ENCODE data around the gene ADCY10.
"Not testable (repeated sequence)": the region's sequence is repeated elsewhere in the genome, so short reads cannot be mapped to it uniquely, and the experiment has no call there.

The ADCY10 gene

DNA sequence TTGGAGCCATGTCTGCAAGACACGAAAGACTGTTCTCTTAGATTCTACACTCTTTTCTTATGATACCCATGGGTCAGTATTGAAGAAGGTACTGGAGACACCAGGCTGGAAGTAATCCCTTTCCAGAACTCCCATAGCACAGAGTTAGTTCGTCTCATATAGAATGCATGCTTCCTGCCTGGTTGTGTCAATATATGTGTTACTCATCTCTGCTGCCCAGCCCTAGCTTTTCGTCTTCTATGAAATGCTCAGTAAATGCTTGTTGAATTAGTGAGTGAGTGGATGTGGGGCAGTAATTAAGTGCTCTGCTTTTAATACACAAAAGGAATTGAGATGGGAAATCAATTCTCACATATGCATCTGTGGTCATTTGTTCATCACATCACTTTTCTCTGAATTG, 32.1 kb downstream of the ADCY10 start:
- Mint-ChIP-seq H3K27me3 (ENCODE audit: low read depth) (peaks cover 5% of the 10 kb centered on the region), H3K4me3 (no peak overlapping the region), H3K9me3 (peaks cover 14% of the 10 kb centered on the region), H3K4me1 (ENCODE audit: low read depth) (no peaks in the 10 kb centered on the region), H3K36me3 (ENCODE audit: low read depth) (no peaks in the 10 kb centered on the region), H3K27ac (no peak overlapping the region)

DNA sequence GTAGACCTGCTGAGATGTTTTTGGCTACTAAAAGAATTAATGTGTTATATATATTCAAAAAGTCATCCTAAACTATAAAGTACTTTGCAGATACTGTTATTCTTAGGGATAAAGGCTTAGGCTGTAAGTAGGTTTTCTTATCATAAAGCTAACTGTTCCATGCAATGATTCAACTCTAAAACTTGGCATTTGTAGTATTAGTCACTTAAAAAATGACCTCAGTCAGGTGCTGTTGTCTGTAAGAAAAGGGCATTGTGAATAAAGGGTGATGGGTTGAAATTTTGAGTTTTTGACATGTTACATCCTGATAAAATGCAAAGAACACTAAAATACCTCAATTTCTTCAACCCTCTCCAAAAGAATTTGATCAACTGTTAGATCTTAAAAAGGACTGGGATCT, 32.9 kb downstream of the ADCY10 start:
- no peaks in the 10 kb centered on the region for H3K36me3 Mint-ChIP-seq (ENCODE audit: low read depth)
- peaks cover 5% of the 10 kb centered on the region for H3K27me3 Mint-ChIP-seq (ENCODE audit: low read depth)
- H3K27ac Mint-ChIP-seq = no peak overlapping the region
- H3K9me3 Mint-ChIP-seq = peaks cover 8% of the 10 kb centered on the region
- no peaks in the 10 kb centered on the region for H3K4me1 Mint-ChIP-seq (ENCODE audit: low read depth)
- H3K4me3 Mint-ChIP-seq = no peak overlapping the region

DNA sequence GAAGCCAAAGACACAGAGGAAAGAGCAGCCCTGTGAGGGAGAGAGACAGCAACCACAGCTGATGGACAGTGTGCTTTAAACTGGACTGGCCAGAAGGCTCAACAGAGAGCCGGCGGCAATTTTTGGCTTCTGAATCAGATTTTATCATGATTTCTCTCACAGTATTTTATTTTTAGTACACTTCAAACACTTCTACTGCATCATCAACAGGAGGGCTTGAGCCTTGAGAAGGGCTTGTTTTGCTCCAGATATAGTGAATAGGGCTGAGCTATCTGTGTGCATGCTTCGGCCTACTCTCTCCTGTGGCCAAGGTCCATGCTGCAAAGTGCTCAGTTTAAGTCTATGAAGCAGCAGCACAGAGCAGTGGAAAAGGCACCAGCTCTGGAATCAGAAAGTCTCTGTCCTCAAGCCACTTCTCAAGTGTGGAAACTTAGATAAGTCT, 33.3 kb downstream of the ADCY10 start:
- Mint-ChIP-seq H3K4me3 (no peak overlapping the region), H3K9me3 (peaks cover 6% of the 10 kb centered on the region), H3K36me3 (ENCODE audit: low read depth) (no peaks in the 10 kb centered on the region), H3K27me3 (ENCODE audit: low read depth) (peaks cover 5% of the 10 kb centered on the region), H3K4me1 (ENCODE audit: low read depth) (no peaks in the 10 kb centered on the region), H3K27ac (no peak overlapping the region)

DNA sequence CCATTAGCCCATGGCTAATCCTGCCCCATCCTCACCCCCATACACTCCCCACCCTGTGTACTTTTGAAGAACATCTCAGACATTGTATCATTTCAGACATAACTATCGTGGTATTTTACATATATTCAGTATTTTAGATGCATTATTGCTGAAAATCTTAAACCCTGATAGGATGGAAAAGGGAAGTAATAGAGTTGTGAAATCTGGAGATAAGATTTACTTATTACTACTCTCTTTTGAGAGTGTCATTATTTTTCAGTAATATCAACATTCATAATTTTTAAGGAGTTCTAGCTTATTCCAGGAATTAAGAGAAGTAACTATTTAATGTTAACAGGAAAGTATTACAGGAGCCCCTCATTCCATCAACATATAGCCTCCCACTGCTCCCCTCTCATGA, 34.4 kb downstream of the ADCY10 start:
- Mint-ChIP-seq H3K4me1 (ENCODE audit: low read depth) (no peaks in the 10 kb centered on the region), H3K27ac (no peak overlapping the region), H3K36me3 (ENCODE audit: low read depth) (no peaks in the 10 kb centered on the region), H3K4me3 (no peak overlapping the region), H3K9me3 (no peaks in the 10 kb centered on the region), H3K27me3 (ENCODE audit: low read depth) (no peaks in the 10 kb centered on the region)

DNA sequence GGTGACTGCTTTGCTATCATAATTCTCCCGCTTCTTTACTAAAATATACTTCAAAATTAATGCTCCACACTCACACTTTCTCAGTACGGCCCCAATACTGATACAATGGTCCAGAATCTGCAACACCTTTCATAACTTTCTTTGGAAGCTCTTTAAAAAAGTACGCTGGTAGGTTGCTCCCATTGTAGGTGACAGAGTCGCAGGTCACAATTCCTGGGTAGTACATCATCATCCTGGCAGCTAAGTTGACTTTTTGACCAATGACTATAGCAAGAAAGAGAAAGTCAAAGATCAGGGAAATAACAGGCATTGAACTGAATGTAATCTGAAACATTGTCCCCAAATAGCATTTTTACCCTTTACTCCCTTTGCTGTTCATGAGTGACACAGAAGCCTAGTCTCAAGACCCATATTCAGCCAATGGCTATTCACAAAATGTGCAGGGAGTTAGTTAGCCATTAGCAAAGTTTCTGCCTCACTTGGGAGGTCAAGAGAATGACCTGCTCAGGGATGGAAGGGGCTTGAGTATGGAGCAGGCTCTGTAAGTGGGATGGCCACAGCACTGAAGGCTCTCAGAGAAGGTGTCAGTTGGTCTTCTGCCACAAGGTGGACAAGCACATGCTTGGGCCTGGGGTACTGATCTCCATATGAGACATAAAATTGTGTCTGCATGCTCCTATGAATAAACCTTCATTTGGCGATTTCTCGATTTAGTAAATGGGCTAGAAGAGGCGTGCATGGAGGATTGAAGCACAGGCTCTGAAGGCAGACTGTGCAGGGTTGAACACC, 35.4 kb downstream of the ADCY10 start:
- H3K4me3 Mint-ChIP-seq = no peak overlapping the region
- no peaks in the 10 kb centered on the region for H3K36me3 Mint-ChIP-seq (ENCODE audit: low read depth)
- H3K9me3 Mint-ChIP-seq = no peaks in the 10 kb centered on the region
- H3K27ac Mint-ChIP-seq = no peak overlapping the region
- no peaks in the 10 kb centered on the region for H3K4me1 Mint-ChIP-seq (ENCODE audit: low read depth)
- no peaks in the 10 kb centered on the region for H3K27me3 Mint-ChIP-seq (ENCODE audit: low read depth)

DNA sequence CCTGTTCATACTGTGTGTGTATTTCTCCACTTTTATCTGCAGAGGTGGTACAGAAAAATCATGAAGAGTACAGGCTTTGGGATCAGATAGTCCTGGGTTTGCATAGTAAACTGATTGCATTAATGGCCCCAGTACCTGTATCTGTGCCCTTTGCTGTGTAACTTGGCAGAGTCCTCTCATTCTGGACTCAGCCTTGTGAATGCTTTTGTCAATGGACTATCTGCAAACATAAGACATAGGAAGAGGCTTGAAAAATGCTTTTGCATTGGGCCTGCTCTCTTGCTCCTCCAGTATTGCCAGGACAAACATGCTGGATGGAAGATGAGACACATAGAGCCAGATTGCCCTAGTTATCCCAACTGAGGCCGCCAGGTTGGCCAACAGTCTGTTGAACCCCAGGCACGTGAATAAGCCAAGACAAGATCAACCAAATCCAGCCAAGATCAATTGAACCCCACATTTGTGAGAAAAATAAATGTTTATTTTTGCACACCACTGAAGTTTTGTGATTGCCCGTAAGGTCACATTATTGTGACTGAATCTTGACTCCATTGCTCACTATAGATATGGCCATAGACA, 37.2 kb downstream of the ADCY10 start:
- Mint-ChIP-seq H3K27me3 (ENCODE audit: low read depth) (no peaks in the 10 kb centered on the region), H3K27ac (no peak overlapping the region), H3K36me3 (ENCODE audit: low read depth) (no peaks in the 10 kb centered on the region), H3K4me3 (no peak overlapping the region), H3K4me1 (ENCODE audit: low read depth) (no peaks in the 10 kb centered on the region), H3K9me3 (no peaks in the 10 kb centered on the region)

DNA sequence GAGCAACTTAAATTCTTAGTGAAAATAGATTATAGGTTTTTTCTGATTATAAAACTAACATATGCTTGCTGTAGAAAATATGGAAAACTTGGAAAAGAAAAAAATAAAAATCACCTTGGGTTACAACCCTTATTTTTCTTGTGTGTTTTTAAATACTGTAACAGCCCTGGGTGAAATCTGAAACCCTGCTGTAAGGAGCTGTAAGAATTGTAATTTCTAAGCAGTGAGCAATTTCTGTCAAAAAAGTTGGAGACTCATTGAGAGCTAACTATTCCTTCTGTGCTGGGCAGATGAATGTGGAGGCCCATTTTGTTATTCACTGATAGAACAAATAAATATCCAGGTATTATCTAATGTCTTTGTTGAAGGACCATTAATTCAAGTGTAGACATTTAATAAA, 42.6 kb downstream of the ADCY10 start:
- Mint-ChIP-seq H3K4me3 (no peak overlapping the region), H3K36me3 (ENCODE audit: low read depth) (no peaks in the 10 kb centered on the region), H3K27ac (no peak overlapping the region), H3K27me3 (ENCODE audit: low read depth) (peaks cover 5% of the 10 kb centered on the region), H3K9me3 (no peaks in the 10 kb centered on the region), H3K4me1 (ENCODE audit: low read depth) (no peaks in the 10 kb centered on the region)

DNA sequence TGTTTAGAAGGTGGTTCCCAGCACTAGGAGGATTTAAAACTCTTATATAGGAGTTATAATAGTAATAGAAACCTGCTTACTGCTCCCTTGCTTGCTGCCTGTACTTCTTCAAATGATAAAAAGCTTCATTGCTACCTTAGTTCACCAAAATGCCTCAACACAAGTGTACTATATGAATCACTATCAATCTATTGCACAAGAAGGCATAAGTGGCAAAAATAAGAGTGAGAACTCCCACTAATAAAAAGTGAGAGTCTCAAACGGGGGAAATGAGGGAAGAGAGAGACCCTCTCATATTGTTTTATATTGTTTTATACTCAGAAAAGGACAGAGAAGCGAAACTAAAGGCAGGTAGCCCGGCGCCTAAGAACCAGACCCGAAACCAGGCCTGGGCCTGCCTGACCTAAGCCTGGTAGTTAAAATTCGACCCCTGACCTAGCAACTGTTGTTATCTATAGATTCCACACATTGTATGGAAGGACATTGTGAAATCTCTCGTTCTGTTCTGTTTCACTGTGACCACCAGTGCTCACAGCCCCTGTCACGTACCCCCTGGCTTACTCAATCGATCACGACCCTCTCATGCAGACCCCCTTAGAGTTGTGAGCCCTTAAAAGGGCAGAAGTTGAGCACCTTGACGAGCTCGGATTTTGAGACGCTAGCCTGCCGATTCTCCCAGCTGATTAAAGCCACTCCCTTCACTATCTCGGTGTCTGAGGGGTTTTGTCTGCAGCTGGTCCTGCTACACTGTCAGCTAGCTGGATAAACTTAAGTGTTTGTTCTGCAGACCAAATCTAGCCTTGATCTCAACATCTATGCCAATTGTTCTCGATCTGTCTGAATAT, 44.6 kb downstream of the ADCY10 start:
- H3K9me3 Mint-ChIP-seq; H3K4me3 Mint-ChIP-seq; H3K4me1 Mint-ChIP-seq (ENCODE audit: low read depth); H3K27ac Mint-ChIP-seq; H3K27me3 Mint-ChIP-seq (ENCODE audit: low read depth); H3K36me3 Mint-ChIP-seq (ENCODE audit: low read depth): not testable (repeated sequence)

DNA sequence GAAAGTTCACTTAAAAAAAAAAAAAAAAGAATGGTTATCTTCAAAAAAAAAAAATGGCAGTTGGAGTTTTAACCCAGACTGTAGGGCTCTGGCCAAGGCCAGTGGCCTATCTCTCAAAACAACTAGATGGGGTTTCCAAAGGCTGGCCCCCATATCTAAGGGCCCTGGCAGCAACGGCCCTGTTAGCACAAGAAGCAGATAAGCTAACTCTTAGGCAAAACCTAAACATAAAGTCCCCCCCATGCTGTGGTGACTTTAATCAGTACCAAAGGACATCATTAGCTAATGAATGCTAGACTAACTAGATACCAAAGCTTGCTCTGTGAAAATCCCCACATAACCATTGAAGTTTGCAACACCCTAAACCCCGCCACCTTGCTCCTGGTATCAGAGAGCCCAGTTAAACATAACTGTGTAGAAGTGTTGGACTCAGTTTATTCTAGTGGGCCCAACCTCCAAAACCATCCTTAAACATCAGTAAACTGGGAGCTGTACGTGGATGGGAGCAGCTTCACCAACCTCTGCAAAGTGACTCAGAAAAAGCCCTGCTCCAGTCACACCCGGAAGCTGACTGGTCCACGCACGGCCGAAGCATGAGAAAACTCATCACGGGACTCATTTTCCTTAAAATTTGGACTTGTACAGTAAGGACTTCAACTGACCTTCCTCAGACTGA, 47.1 kb downstream of the ADCY10 start:
- not testable (repeated sequence) for H3K36me3 Mint-ChIP-seq (ENCODE audit: low read depth); H3K4me3 Mint-ChIP-seq; H3K4me1 Mint-ChIP-seq (ENCODE audit: low read depth); H3K27me3 Mint-ChIP-seq (ENCODE audit: low read depth); H3K9me3 Mint-ChIP-seq; H3K27ac Mint-ChIP-seq

DNA sequence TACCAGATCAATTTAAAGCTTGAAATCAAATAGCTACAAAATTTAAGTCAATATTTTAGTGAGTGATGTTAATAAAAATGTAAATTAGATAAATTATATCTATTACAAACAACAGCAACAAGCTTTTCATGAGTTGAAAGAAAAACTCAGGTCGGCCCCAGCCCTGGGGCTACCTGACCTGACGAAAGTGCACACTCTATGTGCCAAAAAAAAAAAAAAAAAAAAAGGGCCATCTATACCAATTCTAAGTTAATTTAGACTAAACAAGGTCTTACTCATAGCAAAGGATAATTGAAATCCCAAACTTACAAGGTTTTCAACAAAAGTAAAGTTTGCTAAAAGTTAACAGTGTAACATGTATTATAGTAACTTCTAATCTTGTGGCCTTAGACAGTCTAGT, 47.6 kb downstream of the ADCY10 start:
- H3K4me1 Mint-ChIP-seq (ENCODE audit: low read depth); H3K36me3 Mint-ChIP-seq (ENCODE audit: low read depth); H3K27me3 Mint-ChIP-seq (ENCODE audit: low read depth); H3K9me3 Mint-ChIP-seq; H3K4me3 Mint-ChIP-seq; H3K27ac Mint-ChIP-seq: not testable (repeated sequence)

DNA sequence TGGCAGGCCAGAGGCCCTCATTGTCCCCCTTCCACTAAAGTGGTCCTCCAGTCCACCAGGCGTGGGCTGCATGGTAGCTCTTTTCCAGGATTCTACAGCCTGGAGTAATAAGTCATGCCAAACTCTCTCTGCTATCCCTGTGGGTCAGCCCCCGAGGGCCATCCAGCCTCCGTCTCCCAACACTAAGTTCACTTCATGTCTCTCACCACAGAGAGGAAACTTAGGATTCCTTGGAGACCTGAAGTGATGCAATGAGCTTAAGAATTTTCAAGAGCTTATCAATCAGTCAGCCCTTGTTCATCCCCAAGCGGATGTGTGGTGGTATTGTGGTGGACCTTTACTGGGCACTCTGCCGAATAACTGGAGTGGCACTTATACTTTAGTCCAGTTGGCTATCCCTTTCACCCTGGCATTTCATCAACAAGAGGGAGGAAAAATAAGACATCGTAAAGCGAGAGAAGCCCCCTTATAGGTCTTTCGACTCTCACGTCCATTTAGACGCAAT, 48.1 kb downstream of the ADCY10 start:
- H3K27ac Mint-ChIP-seq; H3K27me3 Mint-ChIP-seq (ENCODE audit: low read depth); H3K36me3 Mint-ChIP-seq (ENCODE audit: low read depth); H3K4me3 Mint-ChIP-seq; H3K4me1 Mint-ChIP-seq (ENCODE audit: low read depth); H3K9me3 Mint-ChIP-seq: not testable (repeated sequence)

DNA sequence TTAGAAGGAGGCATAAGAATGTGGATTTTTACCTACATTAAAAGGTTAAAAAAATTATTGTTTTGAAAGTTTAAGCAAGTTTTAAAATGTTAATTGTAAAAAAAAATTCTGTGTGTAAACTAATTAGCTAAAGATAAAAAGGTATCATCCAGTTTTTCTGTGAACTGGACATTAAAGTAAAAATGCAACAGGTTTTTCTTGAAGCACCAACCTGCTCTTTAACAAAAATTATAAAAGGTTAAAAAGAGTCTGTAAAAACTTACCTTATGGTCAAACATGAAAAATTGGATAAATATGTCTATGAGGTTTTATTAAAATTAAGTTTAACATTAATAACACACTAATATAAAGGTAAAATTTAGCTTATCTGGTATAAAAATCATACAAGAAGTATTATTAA, 48.7 kb downstream of the ADCY10 start:
- not testable (repeated sequence) for H3K27me3 Mint-ChIP-seq (ENCODE audit: low read depth); H3K4me1 Mint-ChIP-seq (ENCODE audit: low read depth); H3K4me3 Mint-ChIP-seq; H3K9me3 Mint-ChIP-seq; H3K27ac Mint-ChIP-seq; H3K36me3 Mint-ChIP-seq (ENCODE audit: low read depth)

DNA sequence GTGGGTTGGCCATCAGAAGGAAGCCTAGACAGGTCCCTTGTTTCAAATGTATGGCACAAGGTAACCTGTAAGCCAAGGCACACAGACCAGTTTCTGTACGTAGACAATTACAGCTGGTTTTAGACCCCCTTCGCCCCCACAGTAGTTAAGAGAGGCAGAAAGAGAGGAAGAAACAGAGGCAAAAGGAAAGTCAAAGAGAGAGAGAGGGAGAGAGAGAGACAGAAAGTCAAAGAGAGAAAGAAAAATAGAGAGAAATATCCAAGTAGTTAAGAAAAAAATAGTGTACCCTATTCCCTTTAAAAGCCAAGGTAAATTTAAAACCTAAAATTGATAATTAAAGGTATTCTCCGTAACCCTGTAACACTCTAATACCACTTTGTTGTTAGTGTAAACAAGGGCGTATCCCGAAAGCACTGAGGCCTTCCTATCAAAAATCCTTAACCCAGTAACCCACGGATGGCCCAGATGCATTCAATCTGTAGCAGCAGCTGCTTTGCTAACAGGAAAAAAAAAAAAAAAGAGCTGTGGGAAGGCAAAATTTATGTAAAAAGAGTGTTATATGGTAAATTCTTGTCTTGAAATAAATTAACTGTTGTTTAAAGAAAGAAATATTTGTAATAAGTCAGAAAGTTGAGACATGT, 49.4 kb downstream of the ADCY10 start:
- Mint-ChIP-seq H3K27me3 (ENCODE audit: low read depth) (peaks cover under 1% of the 10 kb centered on the region), H3K9me3 (no peaks in the 10 kb centered on the region), H3K4me1 (ENCODE audit: low read depth) (no peaks in the 10 kb centered on the region)

DNA sequence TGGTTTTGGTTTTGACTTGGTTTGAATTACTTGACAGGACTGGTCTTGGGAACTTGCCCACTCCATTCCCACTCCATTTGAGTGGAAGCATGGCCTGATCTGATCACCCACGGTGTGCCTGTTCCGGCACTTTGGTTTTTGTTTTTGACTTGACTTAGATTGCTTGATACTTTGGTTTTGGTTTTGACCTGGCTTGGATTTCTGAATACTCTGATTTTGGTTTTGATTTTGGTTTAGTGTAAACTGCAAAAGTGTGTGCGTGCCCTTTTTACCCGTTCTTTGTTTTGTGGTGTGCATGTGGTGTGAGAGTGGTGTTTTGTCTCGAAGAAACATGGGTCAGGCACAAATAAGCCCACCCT, 50.0 kb downstream of the ADCY10 start:
- Mint-ChIP-seq H3K4me3 (no peak overlapping the region), H3K27me3 (ENCODE audit: low read depth) (no peaks in the 10 kb centered on the region), H3K27ac (no peak overlapping the region), H3K4me1 (ENCODE audit: low read depth) (no peaks in the 10 kb centered on the region), H3K9me3 (no peaks in the 10 kb centered on the region), H3K36me3 (ENCODE audit: low read depth) (no peaks in the 10 kb centered on the region)

More for the DNA sequence above, 49.4 kb downstream of the ADCY10 start:
- no peak overlapping the region for H3K27ac Mint-ChIP-seq
- H3K4me3 Mint-ChIP-seq = no peak overlapping the region
- H3K36me3 Mint-ChIP-seq (ENCODE audit: low read depth) = no peaks in the 10 kb centered on the region
